Heart left ventricle (tissue), 16 donors: ENCODE measurements around the gene KCNQ1. TPM values are rescaled to one million over a fixed set of nuclear protein-coding genes. Genes with fewer than 3 reads are reported as not detected.
A peak's percentile ranks its signal among the peaks of the same experiment; 100 is the strongest.

Experiments used
- ATAC-seq, 4 donors: fragments of 200-7000 bp; cut with Tn5 transposase; one replicate each; pipeline ENCODE4 v1.9.1; 2020 to 2022; ENCODE audit warnings: moderate library complexity in 4 of 4, mild to moderate bottlenecking in 3 of 4, moderate number of reproducible peaks in 1 of 4
- DNase-seq, 5 donors: peaks; one replicate each; pipeline ENCODE4 v3.0.0-alpha.2; 2020
- H3K27ac ChIP-seq, 12 donors: fragments of 200-600 bp; sonication (generic) in 4 of 12; one replicate each; pipeline versions ENCODE4 v1.5.0 to v1.8.0; 2016 to 2022; ENCODE audit warnings: mild to moderate bottlenecking in 2 of 12
- H3K27me3 ChIP-seq, 9 donors: fragments of 200-600 bp; sonication (generic) in 2 of 9; one replicate each; pipeline versions ENCODE4 v1.5.1 to v1.8.0; 2016 to 2022; ENCODE audit warnings: mild to moderate bottlenecking in 3 of 9
- H3K36me3 ChIP-seq, 9 donors: fragments of 200-600 bp; sonication (generic) in 2 of 9; one replicate each; pipeline versions ENCODE4 v1.5.0 to v1.8.0; 2018 to 2022; ENCODE audit warnings: mild to moderate bottlenecking in 2 of 9
- H3K4me1 ChIP-seq, 12 donors: fragments of 200-600 bp; sonication (generic) in 4 of 12; one replicate each; pipeline versions ENCODE4 v1.5.0 to v1.8.0; 2016 to 2022; ENCODE audit warnings: mild to moderate bottlenecking in 3 of 12
- H3K4me3 ChIP-seq, 12 donors: fragments of 200-600 bp; sonication (generic) in 4 of 12; one replicate each; pipeline versions ENCODE4 v1.5.0 to v1.8.0; 2017 to 2022; ENCODE audit warnings: mild to moderate bottlenecking in 9 of 12, moderate library complexity in 4 of 12
- H3K9me3 ChIP-seq, 12 donors: fragments of 200-600 bp; sonication (generic) in 4 of 12; one replicate each; pipeline versions ENCODE4 v1.5.0 to v1.8.0; 2016 to 2022; ENCODE audit warnings: mild to moderate bottlenecking in 1 of 12
- POLR2A ChIP-seq, 2 donors: fragments of 450-650 bp; IDR thresholded peaks; one replicate each; pipeline ENCODE4 v1.6.1; 2017; ENCODE audit warnings: antibody characterized with exemption in 2 of 2, mild to moderate bottlenecking in 2 of 2, moderate library complexity in 2 of 2
- WGBS, 4 donors: extraction: QIAGEN DNeasy Blood & Tissue Kit in 2 of 4; methylation state at CpG; one replicate each; pipeline versions ENCODE4 v1.1.5 to v1.1.7; 2013 to 2018; 5-methylcytosine and 5-hydroxymethylcytosine counted together
- intact Hi-C, 10 donors: fragments of 100-400 bp; cut with DNase I; formaldehyde crosslinking; loops; one replicate each; pipeline versions ENCODE4 v1.11.1 to v1.14.2; 2022
- polyA plus RNA-seq, 2 donors: library from polyadenylated mRNA; stranded (reverse); fragments of 200-250 nt; gene quantifications; one replicate each; pipeline ENCODE4 v1.2.3, GENCODE V29; 2013
- total RNA-seq, 9 donors: library from RNA; depleted of rRNA in 2 of 9; stranded (reverse); fragments of >200 nt in 2 of 9; fragmentation: NEBNext Ultra II Directional in 3 of 9; extraction: Animal tissue kit (Norgen Biotek cat#: 25700) in 3 of 9; gene quantifications; one replicate each; pipeline versions ENCODE4 v1.1.0 to v1.2.4, GENCODE V29; 2016 to 2023
- TF ChIP-seq, protein P1 (sequence below), 12 donors: fragments of 200-600 bp; sonication (generic) in 4 of 12; IDR thresholded peaks; one replicate each; pipeline versions ENCODE4 v1.5.0 to v1.8.0; 2018 to 2022; ENCODE audit warnings: antibody characterized with exemption in 12 of 12, mild to moderate bottlenecking in 5 of 12
- donor health status: ischemic (EF 13 %, LVEDD 7.1; RV severe dilation, severe dysfunction).
- donor health status: healthy with polysubstance abuse.
- donor health status: DM: no; HTN: yes; CAD: no.
- donor health status: DM: no; HTN: no; CAD: no.
- donor health status: ischemic (EF 25% LVEDD 6.9; RV normal size, moderate dysfunction).
- donor health status: ischemic (EF 25% LVEDD 5.7; RV mildly dilated, moderate dysfunction).
- donor health status: healthy.
- donor health status: DM: yes; HTN: yes; CAD: no.
- donor health status: ischemic (EF 35%, LVEDD 5.7; RV mildly dilated, moderate dysfunction).
- donor health status: nonischemic (EF 11% LVEDD 7.7; RV severe dilation, severe dysfunction).
- donor health status: DM: yes; HTN: yes; CAD: no.
- donor health status: PGD.
- donor health status: ischemic (EF 29% LVEDD 5.4; RV normal size, mild dysfunction).
- donor health status: nonischemic (EF 23%, LVEDD 6.1; RV moderate dilation, normal function).

Gene KCNQ1
- total and polyA plus RNA-seq, 11 donors = 18.6 to 42.4 (median 31.4) TPM

- Histone ChIP-seq H3K27me3 (no peaks in the 10 kb centered on the region), H3K27ac (peak overlapping the region in 10 of 12 donors; percentile 57 to 78 (median 66)), H3K9me3 (no peaks in the 10 kb centered on the region), H3K36me3 (no peaks in the 10 kb centered on the region), H3K4me3 (no peak overlapping the region), H3K4me1 (peaks cover 6 to 50% (median 25%) of the 10 kb centered on the region in 12 donors)
- ATAC-seq (no peak), DNase-seq (no peak)
- intact Hi-C loops = loop anchor here in 1 of 10 donors (5.0 kb wide), 1 partner anchor 46 kb away; no protein-coding TSS in a partner anchor
- 71 to 82% (median 78%) methylated on average over 22 to 23 of the region's 23 CpGs for WGBS, 4 donors
- TF ChIP-seq POLR2A (IDR thresholded peaks at IDR 0.05) = no peak
- TF ChIP-seq, protein P1, sequence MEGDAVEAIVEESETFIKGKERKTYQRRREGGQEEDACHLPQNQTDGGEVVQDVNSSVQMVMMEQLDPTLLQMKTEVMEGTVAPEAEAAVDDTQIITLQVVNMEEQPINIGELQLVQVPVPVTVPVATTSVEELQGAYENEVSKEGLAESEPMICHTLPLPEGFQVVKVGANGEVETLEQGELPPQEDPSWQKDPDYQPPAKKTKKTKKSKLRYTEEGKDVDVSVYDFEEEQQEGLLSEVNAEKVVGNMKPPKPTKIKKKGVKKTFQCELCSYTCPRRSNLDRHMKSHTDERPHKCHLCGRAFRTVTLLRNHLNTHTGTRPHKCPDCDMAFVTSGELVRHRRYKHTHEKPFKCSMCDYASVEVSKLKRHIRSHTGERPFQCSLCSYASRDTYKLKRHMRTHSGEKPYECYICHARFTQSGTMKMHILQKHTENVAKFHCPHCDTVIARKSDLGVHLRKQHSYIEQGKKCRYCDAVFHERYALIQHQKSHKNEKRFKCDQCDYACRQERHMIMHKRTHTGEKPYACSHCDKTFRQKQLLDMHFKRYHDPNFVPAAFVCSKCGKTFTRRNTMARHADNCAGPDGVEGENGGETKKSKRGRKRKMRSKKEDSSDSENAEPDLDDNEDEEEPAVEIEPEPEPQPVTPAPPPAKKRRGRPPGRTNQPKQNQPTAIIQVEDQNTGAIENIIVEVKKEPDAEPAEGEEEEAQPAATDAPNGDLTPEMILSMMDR (IDR thresholded peaks at IDR 0.05) = no peak
These were observed 391.7 kb downstream of the KCNQ1 start for GRCh38 chr11:2836315-2837095.

DNA sequence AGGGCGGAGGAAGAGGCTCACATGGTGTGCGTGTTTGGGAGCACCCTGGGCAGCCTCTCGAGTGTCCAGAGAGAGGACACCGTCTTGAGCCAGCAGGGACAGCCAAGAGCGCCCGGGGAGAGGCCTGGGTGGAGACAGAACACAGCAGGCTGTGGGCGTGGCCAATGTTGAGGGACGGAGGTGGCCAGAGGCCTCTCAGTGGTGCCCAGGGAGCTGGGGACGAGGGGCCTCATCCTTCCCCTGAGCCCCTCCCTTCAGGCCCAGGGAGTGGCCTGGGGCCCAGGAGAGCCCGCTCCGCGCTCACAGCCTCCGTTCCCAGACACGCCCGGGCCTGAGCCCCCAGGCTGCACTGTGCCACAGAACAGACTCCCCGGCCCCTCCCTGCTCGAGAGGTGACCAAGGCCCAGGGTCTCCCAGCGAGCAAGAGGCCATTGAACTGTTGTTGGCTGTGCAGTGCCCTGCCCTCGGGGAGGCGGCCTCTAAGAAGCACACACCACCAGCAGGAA lies 392.3 kb downstream of the KCNQ1 start:
- Histone ChIP-seq H3K4me3 (peak overlapping the region in 1 of 12 donors; percentile 23), H3K27ac (peak overlapping the region in 11 of 12 donors; percentile 57 to 78 (median 66)), H3K9me3 (no peaks in the 10 kb centered on the region), H3K4me1 (peaks cover 6 to 50% (median 25%) of the 10 kb centered on the region in 12 donors), H3K27me3 (no peaks in the 10 kb centered on the region), H3K36me3 (no peaks in the 10 kb centered on the region)
- ATAC-seq (peak; percentile 86 to 91 (median 88)), DNase-seq (peak; percentile 80 to 88 (median 85))
- peak in 1 of 2 donors; percentile 31 for TF ChIP-seq POLR2A (IDR thresholded peaks at IDR 0.05)
- TF ChIP-seq, protein P1 (IDR thresholded peaks at IDR 0.05) = peak in 10 of 12 donors; percentile 12 to 64 (median 44)
- intact Hi-C loops = loop anchor here in 1 of 10 donors (5.0 kb wide), 1 partner anchor 45 kb away; no protein-coding TSS in a partner anchor
- WGBS, 4 donors = 27 to 35% (median 31%) methylated on average over 18 to 20 of the region's 20 CpGs

- H3K4me1 ChIP-seq = peaks cover 6 to 50% (median 25%) of the 10 kb centered on the region in 12 donors
- no peak for ATAC-seq
- H3K27ac ChIP-seq = peak overlapping the region in 11 of 12 donors; percentile 57 to 78 (median 66)
- DNase-seq = no peak
- WGBS, 4 donors = 79 to 82% (median 80%) methylated on average over 12 of the region's 12 CpGs
- H3K36me3 ChIP-seq = no peaks in the 10 kb centered on the region
- no peak overlapping the region for H3K4me3 ChIP-seq
- no peaks in the 10 kb centered on the region for H3K9me3 ChIP-seq
- intact Hi-C loops = loop anchor here in 1 of 10 donors (5.0 kb wide), 1 partner anchor 45 kb away; no protein-coding TSS in a partner anchor
- no peaks in the 10 kb centered on the region for H3K27me3 ChIP-seq
- no peak for TF ChIP-seq POLR2A (IDR thresholded peaks at IDR 0.05)
- TF ChIP-seq, protein P1 (IDR thresholded peaks at IDR 0.05) = no peak
These were observed 392.8 kb downstream of the KCNQ1 start for GRCh38 chr11:2837651-2838050.

- no peaks in the 10 kb centered on the region for H3K27me3 ChIP-seq
- peaks cover 6 to 50% (median 25%) of the 10 kb centered on the region in 12 donors for H3K4me1 ChIP-seq
- intact Hi-C loops = loop anchor here in 1 of 10 donors (5.0 kb wide), 1 partner anchor 44 kb away; no protein-coding TSS in a partner anchor
- peak overlapping the region in 9 of 12 donors; percentile 57 to 78 (median 71) for H3K27ac ChIP-seq
- H3K4me3 ChIP-seq = no peak overlapping the region
- ATAC-seq = no peak
- DNase-seq = no peak
- 45 to 59% (median 54%) methylated on average over 11 of the region's 11 CpGs for WGBS, 4 donors
- TF ChIP-seq, protein P1 (IDR thresholded peaks at IDR 0.05) = no peak
- no peak for TF ChIP-seq POLR2A (IDR thresholded peaks at IDR 0.05)
- H3K36me3 ChIP-seq = no peaks in the 10 kb centered on the region
- no peaks in the 10 kb centered on the region for H3K9me3 ChIP-seq
These were observed 393.3 kb downstream of the KCNQ1 start for GRCh38 chr11:2838091-2838490.
